Activated T-helper 17 cell treated with anti-CD3 and anti-CD28 coated beads, Interleukin-2, amount 50 U/mL, for 72 hours (primary cell): ENCODE data around the gene MVK. TPM values are rescaled to one million over a fixed set of nuclear protein-coding genes. Genes with fewer than 3 reads are reported as not detected.
"Not testable (repeated sequence)": the region's sequence is repeated elsewhere in the genome, so short reads cannot be mapped to it uniquely, and the experiment has no call there.

ENCODE experiments used
- ATAC-seq: fragments of 150-1000 bp; cut with Tn5 transposase; replicated peaks from 2 replicates; pipeline ENCODE4 v1.10.0; 2021; ENCODE audit warnings: mild to moderate bottlenecking, moderate library complexity
- H3K27ac Mint-ChIP-seq: one replicate; pipeline ENCODE4 v1.8.0; 2022; ENCODE audit warnings: mixed read lengths
- H3K27me3 Mint-ChIP-seq: one replicate; pipeline ENCODE4 v1.8.0; 2022; ENCODE audit warnings: mixed read lengths
- H3K36me3 Mint-ChIP-seq: one replicate; pipeline ENCODE4 v1.8.0; 2022; ENCODE audit warnings: low read depth, mild to moderate bottlenecking, mixed read lengths
- H3K4me1 Mint-ChIP-seq: one replicate; pipeline ENCODE4 v1.8.0; 2022; ENCODE audit warnings: mixed read lengths
- H3K4me3 Mint-ChIP-seq: one replicate; pipeline ENCODE4 v1.8.0; 2022; ENCODE audit warnings: mild to moderate bottlenecking, mixed read lengths
- H3K9me3 Mint-ChIP-seq: one replicate; pipeline ENCODE4 v1.8.0; 2022; ENCODE audit warnings: mixed read lengths
- total RNA-seq, 2 donors: library from RNA; stranded (reverse); gene quantifications; one replicate each; pipeline ENCODE4 v1.2.3, GENCODE V29; 2022

MVK gene
- total RNA-seq, 2 donors from 2014 or later: 10.7 to 15.6 TPM

- Mint-ChIP-seq H3K36me3 (no peaks in the 10 kb centered on the region), H3K4me1 (peaks cover 18% of the 10 kb centered on the region), H3K27ac (no peak overlapping the region), H3K27me3 (no peaks in the 10 kb centered on the region), H3K4me3 (no peak overlapping the region), H3K9me3 (no peaks in the 10 kb centered on the region)
- ATAC-seq: no peak
Measured at GRCh38 chr12:109597414-109597794, 23.8 kb downstream of the MVK start.

- Mint-ChIP-seq H3K27me3 (no peaks in the 10 kb centered on the region), H3K36me3 (no peaks in the 10 kb centered on the region), H3K9me3 (no peaks in the 10 kb centered on the region), H3K4me1 (peaks cover 18% of the 10 kb centered on the region), H3K4me3 (no peak overlapping the region), H3K27ac (no peak overlapping the region)
- peak; percentile 43 for ATAC-seq
Measured at GRCh38 chr12:109597795-109598427, 24.3 kb downstream of the MVK start.

GRCh38 chr12:109598428-109598854 is 24.8 kb downstream of the MVK start:
- Mint-ChIP-seq H3K27me3 (no peaks in the 10 kb centered on the region), H3K4me1 (peaks cover 18% of the 10 kb centered on the region), H3K27ac (no peak overlapping the region), H3K4me3 (no peak overlapping the region), H3K9me3 (no peaks in the 10 kb centered on the region), H3K36me3 (no peaks in the 10 kb centered on the region)
- ATAC-seq: no peak

- Mint-ChIP-seq H3K36me3 (no peaks in the 10 kb centered on the region), H3K27me3 (no peaks in the 10 kb centered on the region), H3K27ac (no peak overlapping the region), H3K4me3 (no peak overlapping the region), H3K4me1 (peaks cover 18% of the 10 kb centered on the region), H3K9me3 (no peaks in the 10 kb centered on the region)
- no peak for ATAC-seq
Measured at GRCh38 chr12:109599087-109599486, 25.5 kb downstream of the MVK start.

- no peaks in the 10 kb centered on the region for H3K9me3 Mint-ChIP-seq
- peaks cover 16% of the 10 kb centered on the region for H3K4me1 Mint-ChIP-seq
- no peaks in the 10 kb centered on the region for H3K36me3 Mint-ChIP-seq
- H3K27me3 Mint-ChIP-seq: no peaks in the 10 kb centered on the region
- ATAC-seq: no peak
- no peak overlapping the region for H3K4me3 Mint-ChIP-seq
- no peak overlapping the region for H3K27ac Mint-ChIP-seq
Measured at GRCh38 chr12:109600481-109600880, 26.9 kb downstream of the MVK start.

GRCh38 chr12:109600995-109601394 is 27.4 kb downstream of the MVK start:
- no peak overlapping the region for H3K4me3 Mint-ChIP-seq
- peak overlapping the region; percentile 46 for H3K27ac Mint-ChIP-seq
- H3K4me1 Mint-ChIP-seq: peaks cover 12% of the 10 kb centered on the region
- no peak for ATAC-seq
- H3K36me3 Mint-ChIP-seq: no peaks in the 10 kb centered on the region
- no peaks in the 10 kb centered on the region for H3K9me3 Mint-ChIP-seq
- H3K27me3 Mint-ChIP-seq: no peaks in the 10 kb centered on the region

GRCh38 chr12:109601557-109601956 is 28.0 kb downstream of the MVK start:
- H3K4me1 Mint-ChIP-seq: peaks cover 12% of the 10 kb centered on the region
- H3K9me3 Mint-ChIP-seq: no peaks in the 10 kb centered on the region
- H3K27me3 Mint-ChIP-seq: no peaks in the 10 kb centered on the region
- peak overlapping the region; percentile 46 for H3K27ac Mint-ChIP-seq
- no peaks in the 10 kb centered on the region for H3K36me3 Mint-ChIP-seq
- ATAC-seq: no peak
- no peak overlapping the region for H3K4me3 Mint-ChIP-seq

GRCh38 chr12:109602132-109602531 is 28.5 kb downstream of the MVK start:
- H3K27ac Mint-ChIP-seq, H3K9me3 Mint-ChIP-seq, H3K4me1 Mint-ChIP-seq, H3K27me3 Mint-ChIP-seq, H3K4me3 Mint-ChIP-seq, ATAC-seq, H3K36me3 Mint-ChIP-seq: not testable (repeated sequence)

- H3K4me1 Mint-ChIP-seq: no peaks in the 10 kb centered on the region
- H3K27ac Mint-ChIP-seq: no peak overlapping the region
- H3K9me3 Mint-ChIP-seq: no peaks in the 10 kb centered on the region
- H3K27me3 Mint-ChIP-seq: peaks cover 5% of the 10 kb centered on the region
- no peak for ATAC-seq
- H3K36me3 Mint-ChIP-seq: no peaks in the 10 kb centered on the region
- H3K4me3 Mint-ChIP-seq: peak overlapping the region; percentile 21
Measured at GRCh38 chr12:109604132-109604585, 30.6 kb downstream of the MVK start.

- H3K27me3 Mint-ChIP-seq: peaks cover 11% of the 10 kb centered on the region
- H3K36me3 Mint-ChIP-seq: no peaks in the 10 kb centered on the region
- H3K27ac Mint-ChIP-seq: no peak overlapping the region
- no peaks in the 10 kb centered on the region for H3K4me1 Mint-ChIP-seq
- no peaks in the 10 kb centered on the region for H3K9me3 Mint-ChIP-seq
- no peak overlapping the region for H3K4me3 Mint-ChIP-seq
- ATAC-seq: no peak
Measured at GRCh38 chr12:109605016-109605415, 31.4 kb downstream of the MVK start.

GRCh38 chr12:109605599-109606228 is 32.1 kb downstream of the MVK start:
- peaks cover 13% of the 10 kb centered on the region for H3K27me3 Mint-ChIP-seq

GRCh38 chr12:109606320-109607028 is 32.9 kb downstream of the MVK start:
- H3K4me3 Mint-ChIP-seq: no peak overlapping the region
- H3K4me1 Mint-ChIP-seq: no peaks in the 10 kb centered on the region
- H3K9me3 Mint-ChIP-seq: no peaks in the 10 kb centered on the region
- no peak overlapping the region for H3K27ac Mint-ChIP-seq
- H3K27me3 Mint-ChIP-seq: peaks cover 15% of the 10 kb centered on the region
- H3K36me3 Mint-ChIP-seq: no peaks in the 10 kb centered on the region
- no peak for ATAC-seq

More at GRCh38 chr12:109605599-109606228, 32.1 kb downstream of the MVK start:
- ATAC-seq: no peak
- Mint-ChIP-seq H3K36me3 (no peaks in the 10 kb centered on the region), H3K9me3 (no peaks in the 10 kb centered on the region), H3K27ac (no peak overlapping the region), H3K4me3 (no peak overlapping the region), H3K4me1 (no peaks in the 10 kb centered on the region)

GRCh38 chr12:109607618-109608017 is 34.0 kb downstream of the MVK start:
- H3K27ac Mint-ChIP-seq: no peak overlapping the region
- peaks cover 15% of the 10 kb centered on the region for H3K27me3 Mint-ChIP-seq
- H3K9me3 Mint-ChIP-seq: no peaks in the 10 kb centered on the region
- H3K4me3 Mint-ChIP-seq: no peak overlapping the region
- no peaks in the 10 kb centered on the region for H3K36me3 Mint-ChIP-seq
- ATAC-seq: no peak
- H3K4me1 Mint-ChIP-seq: no peaks in the 10 kb centered on the region

- H3K4me1 Mint-ChIP-seq: no peaks in the 10 kb centered on the region
- H3K36me3 Mint-ChIP-seq: no peaks in the 10 kb centered on the region
- peaks cover 18% of the 10 kb centered on the region for H3K27me3 Mint-ChIP-seq
- no peaks in the 10 kb centered on the region for H3K9me3 Mint-ChIP-seq
- peak; percentile 24 for ATAC-seq
- no peak overlapping the region for H3K27ac Mint-ChIP-seq
- H3K4me3 Mint-ChIP-seq: no peak overlapping the region
Measured at GRCh38 chr12:109608270-109608669, 34.7 kb downstream of the MVK start.

- no peaks in the 10 kb centered on the region for H3K4me1 Mint-ChIP-seq
- H3K27ac Mint-ChIP-seq: no peak overlapping the region
Measured at GRCh38 chr12:109608793-109609192, 35.2 kb downstream of the MVK start.

More at GRCh38 chr12:109608793-109609192, 35.2 kb downstream of the MVK start:
- no peaks in the 10 kb centered on the region for H3K9me3 Mint-ChIP-seq
- peaks cover 19% of the 10 kb centered on the region for H3K27me3 Mint-ChIP-seq
- no peak overlapping the region for H3K4me3 Mint-ChIP-seq
- ATAC-seq: no peak
- no peaks in the 10 kb centered on the region for H3K36me3 Mint-ChIP-seq
